Activated B cell treated with CpG ODN at 0.5 μM for 24 hours (primary cell): ENCODE results near the gene BRIX1. TPM values are rescaled to one million over a fixed set of nuclear protein-coding genes. Genes with fewer than 3 reads are reported as not detected.
A peak's percentile ranks its signal among the peaks of the same experiment; 100 is the strongest.
"Not testable (repeated sequence)": the region's sequence is repeated elsewhere in the genome, so short reads cannot be mapped to it uniquely, and the experiment has no call there.

Source experiments
- ATAC-seq: fragments of 200-7000 bp; cut with Tn5 transposase; one replicate; pipeline ENCODE4 v1.10.0; 2021; ENCODE audit warnings: low read depth, mild to moderate bottlenecking, moderate library complexity
- CTCF ChIA-PET: fragments of 350-600 bp; sonication (Branson Sonifier 250); formaldehyde crosslinking; loops from one replicate; lab custom pipeline; 2021; ENCODE audit warnings: antibody characterized with exemption; lab: Charles Lee
- POLR2A ChIA-PET: fragments of 350-600 bp; sonication (Branson Sonifier 250); formaldehyde crosslinking; loops from one replicate; lab custom pipeline; 2021; ENCODE audit warnings: antibody characterized with exemption; lab: Charles Lee
- DNase-seq: peaks from one replicate; pipeline ENCODE4 v3.0.0; 2022
- H3K27ac Mint-ChIP-seq: one replicate; pipeline ENCODE4 v1.8.0; 2020; ENCODE audit warnings: mixed read lengths
- H3K27me3 Mint-ChIP-seq: one replicate; pipeline ENCODE4 v1.8.0; 2021; ENCODE audit warnings: mixed read lengths
- H3K36me3 Mint-ChIP-seq: one replicate; pipeline ENCODE4 v1.8.0; 2021; ENCODE audit warnings: low read depth, mixed read lengths
- H3K4me1 Mint-ChIP-seq: one replicate; pipeline ENCODE4 v1.8.0; 2021; ENCODE audit warnings: mixed read lengths
- H3K4me3 Mint-ChIP-seq: one replicate; pipeline ENCODE4 v1.8.0; 2020; ENCODE audit warnings: mild to moderate bottlenecking, mixed read lengths
- H3K9me3 Mint-ChIP-seq: one replicate; pipeline ENCODE4 v1.8.0; 2020; ENCODE audit warnings: mixed read lengths
- intact Hi-C: fragments of 100-400 bp; cut with micrococcal nuclease; formaldehyde crosslinking; loops from one replicate; pipeline ENCODE4 v1.15.1; 2024
- total RNA-seq: library from RNA; stranded (reverse); gene quantifications from 2 replicates; pipeline ENCODE4 v1.2.3, GENCODE V29; 2022
- TF ChIP-seq, protein P1 (sequence below): fragments of 200-600 bp; IDR thresholded peaks from one replicate; pipeline ENCODE4 v1.8.0; 2022; ENCODE audit warnings: antibody characterized with exemption, mild to moderate bottlenecking

The BRIX1 gene
- total RNA-seq, 1 donor from 2014 or later = 42.4 TPM

DNA sequence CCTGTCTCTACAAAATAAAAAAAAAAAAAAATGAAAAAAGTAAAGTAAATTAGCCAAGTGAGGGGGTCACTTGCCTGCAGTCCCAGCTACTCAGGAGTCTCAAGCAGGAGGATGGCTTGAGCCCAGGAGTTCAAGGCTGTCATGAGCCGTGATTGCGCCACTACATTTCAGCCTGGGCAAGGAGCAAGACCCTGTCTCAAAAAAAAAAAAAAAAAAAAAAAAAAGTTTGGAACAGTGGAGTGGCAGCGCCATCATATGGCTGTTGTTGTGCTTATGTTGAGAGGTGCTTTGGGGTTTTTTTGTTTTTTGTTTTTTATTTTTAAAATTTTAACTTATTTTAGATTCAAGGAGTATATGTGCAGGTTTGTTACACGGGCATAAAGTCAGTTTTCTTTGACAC, 3.6 kb downstream of the BRIX1 start:
- ChIA-PET CTCF (no interaction called here), POLR2A (interaction anchor here (0.6 to 1.4 kb wide), 3 partner anchors 10 to 427 kb away, joined by 3 to 7 read pairs (median 3); partner anchors contain the start of gene DNAJC21)
- intact Hi-C loops = loop anchor here (10.0 kb wide), 1 partner anchor 674 kb away; no protein-coding TSS in a partner anchor
- DNase-seq (no peak), ATAC-seq (no peak)
- Mint-ChIP-seq H3K9me3 (no peaks in the 10 kb centered on the region), H3K4me3 (no peak overlapping the region), H3K27ac (no peak overlapping the region), H3K36me3 (peaks cover 48% of the 10 kb centered on the region), H3K27me3 (no peaks in the 10 kb centered on the region), H3K4me1 (peaks cover 33% of the 10 kb centered on the region)
- TF ChIP-seq, protein P1, sequence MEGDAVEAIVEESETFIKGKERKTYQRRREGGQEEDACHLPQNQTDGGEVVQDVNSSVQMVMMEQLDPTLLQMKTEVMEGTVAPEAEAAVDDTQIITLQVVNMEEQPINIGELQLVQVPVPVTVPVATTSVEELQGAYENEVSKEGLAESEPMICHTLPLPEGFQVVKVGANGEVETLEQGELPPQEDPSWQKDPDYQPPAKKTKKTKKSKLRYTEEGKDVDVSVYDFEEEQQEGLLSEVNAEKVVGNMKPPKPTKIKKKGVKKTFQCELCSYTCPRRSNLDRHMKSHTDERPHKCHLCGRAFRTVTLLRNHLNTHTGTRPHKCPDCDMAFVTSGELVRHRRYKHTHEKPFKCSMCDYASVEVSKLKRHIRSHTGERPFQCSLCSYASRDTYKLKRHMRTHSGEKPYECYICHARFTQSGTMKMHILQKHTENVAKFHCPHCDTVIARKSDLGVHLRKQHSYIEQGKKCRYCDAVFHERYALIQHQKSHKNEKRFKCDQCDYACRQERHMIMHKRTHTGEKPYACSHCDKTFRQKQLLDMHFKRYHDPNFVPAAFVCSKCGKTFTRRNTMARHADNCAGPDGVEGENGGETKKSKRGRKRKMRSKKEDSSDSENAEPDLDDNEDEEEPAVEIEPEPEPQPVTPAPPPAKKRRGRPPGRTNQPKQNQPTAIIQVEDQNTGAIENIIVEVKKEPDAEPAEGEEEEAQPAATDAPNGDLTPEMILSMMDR = no peak

DNA sequence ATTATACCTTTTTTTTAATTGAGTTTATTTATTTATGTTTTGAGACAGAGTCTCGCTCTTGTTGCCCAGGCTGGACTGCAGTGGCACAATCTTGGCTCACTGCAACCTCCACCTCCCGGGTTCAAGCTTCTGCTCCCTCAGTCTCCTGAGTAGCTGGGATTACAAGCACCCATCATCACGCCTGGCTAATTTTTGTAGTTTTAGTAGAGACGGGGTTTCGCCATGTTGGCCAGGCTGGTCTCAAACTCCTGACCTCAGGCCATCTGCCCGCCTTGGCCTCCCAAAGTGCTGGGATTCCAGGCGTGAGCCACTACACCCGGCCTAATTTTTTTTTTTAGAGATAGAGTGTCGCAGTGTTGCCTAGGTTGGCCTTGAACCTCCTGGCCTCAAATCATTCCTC, 7.7 kb downstream of the BRIX1 start:
- POLR2A ChIA-PET = interaction anchor here (1.4 kb wide), 1 partner anchor 8 kb away, joined by 9 read pairs; the partner anchor contains the start of genes BRIX1 and RAD1
- H3K27ac Mint-ChIP-seq, H3K27me3 Mint-ChIP-seq, CTCF ChIA-PET, DNase-seq, H3K4me3 Mint-ChIP-seq, ATAC-seq, H3K4me1 Mint-ChIP-seq, H3K9me3 Mint-ChIP-seq: not testable (repeated sequence)
- peaks cover 62% of the 10 kb centered on the region for H3K36me3 Mint-ChIP-seq
- intact Hi-C loops = loop anchor here (10.0 kb wide), 2 partner anchors 392 to 1802 kb away; no protein-coding TSS in a partner anchor

DNA sequence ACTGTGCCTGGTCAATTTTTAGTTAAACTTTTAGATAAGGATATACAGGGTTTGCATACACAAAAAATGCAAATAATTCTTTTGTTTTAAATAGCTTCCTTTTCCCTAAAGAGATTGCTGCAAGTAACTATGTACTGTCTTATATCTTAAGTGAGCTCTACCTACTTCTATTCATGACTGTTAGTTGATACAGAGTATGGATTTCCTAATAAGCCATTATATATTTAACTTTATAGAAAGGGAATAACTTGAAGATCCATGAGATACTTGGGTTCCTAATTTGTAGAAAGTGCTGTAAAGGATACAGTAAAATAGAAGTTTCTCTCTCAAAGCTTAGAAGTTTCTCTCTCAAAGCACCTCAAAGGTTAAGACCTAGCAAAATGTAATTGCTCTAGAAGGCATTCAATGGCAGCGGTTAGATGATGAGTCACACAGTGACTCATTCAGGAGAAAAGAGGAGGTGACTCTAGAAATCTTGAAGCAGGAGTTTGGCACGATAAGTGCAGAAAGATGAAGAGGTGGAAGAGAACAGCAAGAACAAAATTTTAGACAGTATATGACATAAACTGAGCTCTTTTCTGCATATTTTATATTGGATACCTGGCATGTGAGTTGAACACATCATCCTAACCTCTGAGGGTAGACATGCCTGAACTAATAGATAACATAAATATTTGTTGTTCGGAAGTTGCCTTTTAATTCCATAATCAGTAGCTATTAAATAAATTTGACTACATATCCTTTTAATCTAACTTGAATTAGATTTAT, 8.4 kb downstream of the BRIX1 start:
- CTCF ChIA-PET = no interaction called here
- TF ChIP-seq, protein P1 = no peak
- ATAC-seq (peak; percentile 73), DNase-seq (no peak)
- no peak overlapping the region for H3K4me3 Mint-ChIP-seq
- peaks cover 59% of the 10 kb centered on the region for H3K36me3 Mint-ChIP-seq
- intact Hi-C loops = loop anchor here (1.0 to 10.0 kb wide), 3 partner anchors 9 to 1801 kb away; partner anchors contain the start of genes BRIX1 and RAD1
- peak overlapping the region; percentile 4 for H3K27ac Mint-ChIP-seq
- peaks cover 12% of the 10 kb centered on the region for H3K4me1 Mint-ChIP-seq
- no peaks in the 10 kb centered on the region for H3K9me3 Mint-ChIP-seq
- POLR2A ChIA-PET = interaction anchor here (1.4 kb wide), 1 partner anchor 9 kb away, joined by 9 read pairs; the partner anchor contains the start of genes BRIX1 and RAD1
- H3K27me3 Mint-ChIP-seq = no peaks in the 10 kb centered on the region

DNA sequence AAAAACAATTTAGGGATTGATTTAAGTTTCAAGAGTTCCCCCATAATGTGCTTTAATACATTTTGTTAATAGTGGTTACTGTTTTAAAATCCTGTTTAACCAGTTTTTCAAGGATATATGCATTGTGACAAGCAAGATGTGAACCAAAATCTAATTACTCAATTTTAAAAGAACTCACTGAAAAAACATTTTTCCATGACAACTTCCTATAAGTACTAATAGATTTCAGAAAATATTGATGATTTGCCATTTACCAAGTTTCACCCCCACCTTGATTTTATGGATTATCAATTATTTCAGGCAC, 8.9 kb downstream of the BRIX1 start:
- Mint-ChIP-seq H3K4me3 (no peak overlapping the region), H3K36me3 (peaks cover 61% of the 10 kb centered on the region), H3K9me3 (no peaks in the 10 kb centered on the region), H3K4me1 (peaks cover 16% of the 10 kb centered on the region), H3K27ac (no peak overlapping the region), H3K27me3 (no peaks in the 10 kb centered on the region)
- CTCF ChIA-PET = no interaction called here
- DNase-seq (no peak), ATAC-seq (no peak)
- POLR2A ChIA-PET = interaction anchor here (1.4 kb wide), 1 partner anchor 9 kb away, joined by 9 read pairs; the partner anchor contains the start of genes BRIX1 and RAD1
- TF ChIP-seq, protein P1 = no peak
- intact Hi-C loops = loop anchor here (1.0 to 10.0 kb wide), 3 partner anchors 9 to 1800 kb away; partner anchors contain the start of genes BRIX1 and RAD1

DNA sequence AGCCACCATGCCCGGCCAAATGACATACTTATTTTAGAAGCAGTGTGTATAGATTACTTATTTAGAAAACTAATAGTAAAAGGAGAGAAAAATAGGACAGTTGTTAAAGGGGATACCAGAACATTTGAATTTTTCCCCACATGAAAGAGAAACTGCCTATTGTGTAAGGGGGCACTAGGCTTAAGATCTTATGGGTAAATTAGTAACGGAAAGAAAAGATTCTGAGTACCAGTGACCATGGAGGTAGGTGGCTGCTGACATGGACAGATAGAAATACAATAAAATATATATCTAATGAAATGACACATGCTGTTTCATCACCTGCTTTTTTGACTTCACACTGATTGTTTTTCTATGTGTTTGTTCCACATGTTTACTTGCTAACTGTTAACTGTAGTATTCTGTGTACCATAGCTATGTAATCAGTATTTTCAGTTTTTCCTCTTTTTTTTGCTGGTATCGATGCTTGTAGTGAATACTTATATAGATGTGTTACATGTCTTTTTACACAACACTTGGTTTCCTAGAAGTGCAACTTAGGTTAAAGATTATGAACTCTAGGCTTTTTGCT, 10.9 kb downstream of the BRIX1 start:
- Mint-ChIP-seq H3K27me3 (no peaks in the 10 kb centered on the region), H3K4me1 (peaks cover 28% of the 10 kb centered on the region), H3K27ac (no peak overlapping the region), H3K9me3 (no peaks in the 10 kb centered on the region), H3K36me3 (peaks cover 48% of the 10 kb centered on the region), H3K4me3 (no peak overlapping the region)
- TF ChIP-seq, protein P1 = no peak
- intact Hi-C loops = loop anchor here (5.0 to 10.0 kb wide), 4 partner anchors 388 to 1951 kb away; partner anchors contain the start of gene NIPBL
- ChIA-PET POLR2A (no interaction called here), CTCF (interaction anchor here (0.6 kb wide), 1 partner anchor 9 kb away, joined by 3 read pairs; no protein-coding TSS in a partner anchor)
- DNase-seq = no peak
- ATAC-seq = no peak
